Stimulated activated CD4-positive, alpha-beta T cell treated with anti-CD3 and anti-CD28 coated beads, TNF-alpha, amount 100 ng/mL, for 4 hours (primary cell): ENCODE measurements around the gene TMEM240.
"Not testable (repeated sequence)": the region's sequence is repeated elsewhere in the genome, so short reads cannot be mapped to it uniquely, and the experiment has no call there.

ENCODE experiments used
- DNase-seq, 3 experiments: peaks; one replicate each; pipeline ENCODE4 v3.0.0-alpha.2; 2020; ENCODE audit warnings: low read depth in 3 of 3

Gene TMEM240

DNA sequence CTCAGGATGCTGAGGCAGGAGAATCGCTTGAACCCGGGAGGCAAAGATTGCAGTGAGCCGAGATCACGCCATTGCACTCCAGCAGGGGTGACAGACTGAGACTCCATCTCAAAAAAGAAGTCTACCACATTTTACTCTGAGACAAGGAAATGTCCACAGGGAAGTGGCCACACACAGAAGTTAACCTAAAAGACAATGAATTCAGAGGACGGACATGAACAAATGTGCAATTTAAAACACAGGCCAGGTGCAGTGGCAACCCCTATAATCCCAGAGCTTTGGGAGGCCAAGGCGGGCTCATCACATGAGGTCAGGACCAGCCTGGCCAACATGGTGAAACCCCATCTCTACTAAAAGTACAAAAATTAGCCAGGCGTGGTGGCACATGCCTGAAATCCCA is 17.3 kb upstream of the TMEM240 start:
- not testable (repeated sequence) for DNase-seq

- not testable (repeated sequence) for DNase-seq
Measured at GRCh38 chr1:1556961-1557360, 16.5 kb upstream of the TMEM240 start.

- no peak for DNase-seq
Measured at GRCh38 chr1:1556505-1556904, 16.1 kb upstream of the TMEM240 start.

- DNase-seq, result no peak
Measured at GRCh38 chr1:1554926-1555915, 14.8 kb upstream of the TMEM240 start.

GRCh38 chr1:1554550-1554925 is 14.1 kb upstream of the TMEM240 start:
- DNase-seq, result no peak

GRCh38 chr1:1553821-1554494 is 13.5 kb upstream of the TMEM240 start:
- no peak for DNase-seq

GRCh38 chr1:1552263-1552639 is 11.8 kb upstream of the TMEM240 start:
- DNase-seq, result no peak

GRCh38 chr1:1551524-1552262 is 11.3 kb upstream of the TMEM240 start:
- no peak for DNase-seq

DNA sequence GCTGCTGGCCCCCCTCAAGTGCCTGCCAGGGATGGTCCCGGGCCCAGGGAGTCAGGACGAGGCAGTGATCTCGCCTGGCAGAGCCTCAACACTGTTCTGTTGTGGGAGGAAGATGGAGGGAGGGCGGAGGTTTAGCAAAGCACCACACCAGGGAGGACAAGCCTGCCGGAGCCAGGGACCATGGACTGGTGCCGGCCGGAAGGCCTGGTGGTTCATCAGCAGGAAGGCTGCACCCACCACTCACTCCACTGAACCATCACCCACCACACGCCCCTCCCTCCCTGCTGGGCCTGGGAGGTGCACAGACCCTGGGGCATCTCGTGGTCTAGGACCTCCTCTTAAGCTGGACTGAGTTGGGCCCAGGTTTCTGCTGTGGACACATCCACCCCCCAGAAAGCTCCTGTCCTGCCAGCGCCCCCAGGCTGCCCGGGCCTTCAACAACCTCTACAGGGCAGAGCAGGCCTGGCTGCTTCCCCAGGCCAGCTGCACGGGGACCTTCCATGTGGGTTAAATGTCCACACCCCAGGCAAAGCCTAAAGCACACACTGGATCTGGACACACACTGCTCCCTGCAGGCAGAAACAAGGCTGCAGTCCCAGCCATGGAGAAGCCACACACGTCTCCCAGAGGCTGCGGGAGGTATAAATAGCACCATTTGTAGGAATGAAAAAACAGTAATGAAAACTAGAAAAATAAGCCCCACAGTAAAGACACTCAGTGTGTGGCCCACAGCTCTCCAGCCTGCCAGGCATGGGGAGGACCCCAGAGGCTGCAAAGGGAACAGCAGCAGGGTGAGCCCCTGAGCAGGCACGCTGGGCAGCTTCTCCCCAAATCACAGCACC is 10.4 kb upstream of the TMEM240 start:
- no peak for DNase-seq

DNA sequence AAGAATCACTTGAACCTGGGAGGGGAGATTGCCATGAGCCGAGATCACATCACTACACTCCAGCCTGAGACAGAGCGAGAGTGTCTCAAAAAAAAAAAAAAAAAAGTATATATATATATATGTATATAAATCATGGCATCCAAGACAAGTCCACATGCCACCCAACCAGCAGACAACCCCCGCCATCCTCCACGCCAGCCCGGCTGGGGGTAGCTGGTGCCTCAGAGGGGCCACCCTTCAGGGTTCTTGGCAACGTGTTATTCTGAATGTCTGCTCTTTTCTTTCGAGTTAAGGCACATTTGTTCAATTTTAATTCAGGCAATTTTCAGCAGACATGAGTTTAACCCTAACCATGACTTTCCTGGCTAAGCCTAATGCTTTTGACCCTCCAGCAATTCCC is 9.7 kb upstream of the TMEM240 start:
- no peak for DNase-seq

- DNase-seq, result no peak
Measured at GRCh38 chr1:1548591-1548990, 8.2 kb upstream of the TMEM240 start.

- DNase-seq, result no peak
Measured at GRCh38 chr1:1547476-1547875, 7.1 kb upstream of the TMEM240 start.

- DNase-seq, result no peak
Measured at GRCh38 chr1:1547011-1547410, 6.6 kb upstream of the TMEM240 start.

- DNase-seq, result no peak
Measured at GRCh38 chr1:1545946-1546737, 5.7 kb upstream of the TMEM240 start.

DNA sequence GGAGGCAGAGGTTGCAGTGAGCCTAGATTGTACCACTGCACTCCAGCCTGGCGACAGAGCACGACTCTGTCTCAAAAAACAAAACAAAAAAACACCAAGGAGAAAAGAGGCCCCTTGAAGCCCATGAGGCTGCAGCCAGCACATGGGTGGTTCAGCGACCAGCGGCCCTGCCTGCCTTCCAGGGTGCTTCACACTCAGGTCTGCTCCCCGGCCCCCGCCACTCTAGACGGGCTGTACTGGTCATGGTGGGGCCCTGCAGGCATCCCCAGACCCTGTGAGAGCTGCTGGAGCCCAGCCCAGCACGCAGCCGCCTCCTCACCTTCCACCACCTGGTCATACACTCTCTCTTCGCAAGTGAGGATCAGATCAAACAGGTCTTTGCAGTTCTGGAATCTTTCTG is 4.1 kb upstream of the TMEM240 start:
- DNase-seq, result no peak

DNA sequence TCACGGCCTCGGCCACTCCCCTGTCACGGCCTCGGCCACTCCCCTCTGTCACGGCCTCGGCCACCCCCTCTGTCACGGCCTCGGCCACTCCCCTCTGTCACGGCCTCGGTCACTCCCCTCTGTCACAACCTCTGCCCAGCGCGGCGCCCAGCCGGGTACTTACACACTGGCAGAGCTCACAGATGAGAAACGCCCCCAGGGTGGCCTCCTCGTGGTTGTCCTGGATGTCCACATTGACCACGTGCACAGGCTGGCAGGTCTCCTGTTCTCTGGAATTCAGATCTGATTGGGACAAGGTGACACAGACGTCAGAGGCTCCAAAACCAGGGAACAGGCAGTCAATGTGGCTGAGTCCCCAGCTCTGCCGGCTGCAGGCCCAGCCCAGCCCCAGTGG is 3.3 kb upstream of the TMEM240 start:
- no peak for DNase-seq

GRCh38 chr1:1542766-1543705 is 2.6 kb upstream of the TMEM240 start:
- no peak for DNase-seq

GRCh38 chr1:1541956-1542765 is 1.7 kb upstream of the TMEM240 start:
- DNase-seq, result no peak
